Putamen (tissue), 1 donor: ENCODE data around the gene CCDC137.

ENCODE experiments used
- DNase-seq: peaks from one replicate; pipeline ENCODE4 v3.0.0-alpha.2; 2016; ENCODE audit warnings: low spot score

The CCDC137 gene

GRCh38 chr17:81716674-81716996 is 50.1 kb downstream of the CCDC137 start:
- DNase-seq: no peak

GRCh38 chr17:81717049-81717765 is 50.7 kb downstream of the CCDC137 start:
- DNase-seq: no peak

- no peak for DNase-seq
These were observed 51.2 kb downstream of the CCDC137 start for GRCh38 chr17:81717766-81718089.

GRCh38 chr17:81719410-81720266 is 53.1 kb downstream of the CCDC137 start:
- no peak for DNase-seq

- no peak for DNase-seq
These were observed 53.9 kb downstream of the CCDC137 start for GRCh38 chr17:81720267-81721071.

- DNase-seq: no peak
These were observed 55.9 kb downstream of the CCDC137 start for GRCh38 chr17:81722184-81723120.
